ENCODE results near the gene RAPGEF5.

RAPGEF5 gene

GRCh38 chr7:22286436-22286835 is 70.5 kb downstream of the RAPGEF5 start:
- no peak for TF ChIP-seq EZH2 (IDR thresholded peaks at IDR 0.05)
- no peak for TF ChIP-seq FOXP2 (optimal IDR thresholded peaks at IDR 0.05; ENCODE audit: control extremely low read depth, extremely low read length, insufficient read depth)
- no peak for TF ChIP-seq POLR2AphosphoS5 (IDR thresholded peaks at IDR 0.05; ENCODE audit: borderline replicate concordance, low read depth, low read length)
- Histone ChIP-seq H3K36me3 (ENCODE audit: insufficient read depth, low read length) (no peaks in the 10 kb centered on the region), H3K9me3 (ENCODE audit: low read depth, low read length) (no peaks in the 10 kb centered on the region), H3K4me3 (no peak overlapping the region), H3K27ac (no peak overlapping the region), H3K9ac (ENCODE audit: insufficient read length) (no peak overlapping the region)
- DNase-seq (ENCODE audit: low read depth, low spot score), result no peak

DNA sequence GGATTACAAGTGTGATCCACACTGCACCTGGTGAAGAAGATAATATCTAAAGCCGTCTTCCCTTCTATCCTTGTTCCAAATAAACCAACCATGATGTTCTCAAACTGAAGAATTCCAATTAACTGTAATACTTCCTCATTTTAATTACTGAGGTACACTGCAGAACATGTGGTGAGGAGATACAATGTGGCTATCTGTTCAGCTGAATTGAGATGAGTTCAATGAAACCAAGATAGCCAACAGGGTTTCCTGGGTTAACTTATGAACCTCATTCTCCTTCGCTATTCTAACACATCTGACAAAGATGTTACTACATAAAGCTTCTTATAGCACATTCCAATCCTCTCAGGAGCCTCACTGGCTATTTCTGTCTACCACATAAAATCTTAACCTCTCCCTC is 75.5 kb downstream of the RAPGEF5 start:
- no peak overlapping the region for H3K27ac ChIP-seq
- no peak overlapping the region for H3K4me3 ChIP-seq
- H3K36me3 ChIP-seq (ENCODE audit: insufficient read depth, low read length), result no peaks in the 10 kb centered on the region
- TF ChIP-seq FOXP2 (optimal IDR thresholded peaks at IDR 0.05; ENCODE audit: control extremely low read depth, extremely low read length, insufficient read depth), result no peak
- no peak for TF ChIP-seq EZH2 (IDR thresholded peaks at IDR 0.05)
- TF ChIP-seq POLR2AphosphoS5 (IDR thresholded peaks at IDR 0.05; ENCODE audit: borderline replicate concordance, low read depth, low read length), result no peak
- no peaks in the 10 kb centered on the region for H3K9me3 ChIP-seq (ENCODE audit: low read depth, low read length)
- DNase-seq (ENCODE audit: low read depth, low spot score), result no peak
- H3K9ac ChIP-seq (ENCODE audit: insufficient read length), result no peak overlapping the region

GRCh38 chr7:22280031-22280430 is 76.9 kb downstream of the RAPGEF5 start:
- no peaks in the 10 kb centered on the region for H3K9me3 ChIP-seq (ENCODE audit: low read depth, low read length)
- TF ChIP-seq POLR2AphosphoS5 (IDR thresholded peaks at IDR 0.05; ENCODE audit: borderline replicate concordance, low read depth, low read length) (no peak), FOXP2 (optimal IDR thresholded peaks at IDR 0.05; ENCODE audit: control extremely low read depth, extremely low read length, insufficient read depth) (no peak), EZH2 (IDR thresholded peaks at IDR 0.05) (no peak)
- DNase-seq (ENCODE audit: low read depth, low spot score), result no peak
- no peak overlapping the region for H3K4me3 ChIP-seq
- H3K27ac ChIP-seq, result no peak overlapping the region
- H3K9ac ChIP-seq (ENCODE audit: insufficient read length), result no peak overlapping the region
- no peaks in the 10 kb centered on the region for H3K36me3 ChIP-seq (ENCODE audit: insufficient read depth, low read length)

DNA sequence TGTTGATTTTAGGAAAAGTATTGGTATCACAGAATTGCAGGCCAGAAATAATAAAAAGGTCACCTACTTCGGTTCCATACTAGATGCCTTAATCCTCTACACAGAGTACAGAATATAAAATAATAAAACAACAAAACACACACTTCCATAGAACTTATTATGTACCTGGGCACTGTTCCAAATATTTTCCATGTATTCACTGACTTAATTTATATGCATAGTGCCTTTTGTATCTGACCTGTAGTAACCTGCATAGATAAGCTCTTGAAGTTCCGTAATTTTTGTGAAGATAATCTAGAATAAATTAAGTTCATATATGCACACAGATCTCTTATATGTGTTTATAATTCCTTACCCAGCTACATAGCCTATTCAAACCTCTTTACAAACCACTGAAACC is 78.3 kb downstream of the RAPGEF5 start:
- no peak overlapping the region for H3K4me3 ChIP-seq
- no peak for DNase-seq (ENCODE audit: low read depth, low spot score)
- no peak overlapping the region for H3K9ac ChIP-seq (ENCODE audit: insufficient read length)
- no peak overlapping the region for H3K27ac ChIP-seq
- H3K36me3 ChIP-seq (ENCODE audit: insufficient read depth, low read length), result no peaks in the 10 kb centered on the region
- H3K9me3 ChIP-seq (ENCODE audit: low read depth, low read length), result no peaks in the 10 kb centered on the region
- no peak for TF ChIP-seq FOXP2 (optimal IDR thresholded peaks at IDR 0.05; ENCODE audit: control extremely low read depth, extremely low read length, insufficient read depth)
- TF ChIP-seq POLR2AphosphoS5 (IDR thresholded peaks at IDR 0.05; ENCODE audit: borderline replicate concordance, low read depth, low read length), result no peak
- TF ChIP-seq EZH2 (IDR thresholded peaks at IDR 0.05), result no peak

GRCh38 chr7:22277375-22277774 is 79.6 kb downstream of the RAPGEF5 start:
- Histone ChIP-seq H3K9ac (ENCODE audit: insufficient read length) (no peak overlapping the region), H3K27ac (no peak overlapping the region), H3K36me3 (ENCODE audit: insufficient read depth, low read length) (no peaks in the 10 kb centered on the region), H3K9me3 (ENCODE audit: low read depth, low read length) (no peaks in the 10 kb centered on the region), H3K4me3 (no peak overlapping the region)
- no peak for DNase-seq (ENCODE audit: low read depth, low spot score)
- no peak for TF ChIP-seq POLR2AphosphoS5 (IDR thresholded peaks at IDR 0.05; ENCODE audit: borderline replicate concordance, low read depth, low read length)
- TF ChIP-seq EZH2 (IDR thresholded peaks at IDR 0.05), result no peak
- no peak for TF ChIP-seq FOXP2 (optimal IDR thresholded peaks at IDR 0.05; ENCODE audit: control extremely low read depth, extremely low read length, insufficient read depth)

GRCh38 chr7:22275661-22276060 is 81.3 kb downstream of the RAPGEF5 start:
- Histone ChIP-seq H3K4me3 (no peak overlapping the region), H3K9me3 (ENCODE audit: low read depth, low read length) (no peaks in the 10 kb centered on the region), H3K36me3 (ENCODE audit: insufficient read depth, low read length) (no peaks in the 10 kb centered on the region), H3K27ac (no peak overlapping the region), H3K9ac (ENCODE audit: insufficient read length) (no peak overlapping the region)
- TF ChIP-seq POLR2AphosphoS5 (IDR thresholded peaks at IDR 0.05; ENCODE audit: borderline replicate concordance, low read depth, low read length) (no peak), FOXP2 (optimal IDR thresholded peaks at IDR 0.05; ENCODE audit: control extremely low read depth, extremely low read length, insufficient read depth) (no peak), EZH2 (IDR thresholded peaks at IDR 0.05) (no peak)
- no peak for DNase-seq (ENCODE audit: low read depth, low spot score)

GRCh38 chr7:22271311-22271710 is 85.6 kb downstream of the RAPGEF5 start:
- no peak overlapping the region for H3K27ac ChIP-seq
- H3K4me3 ChIP-seq, result no peak overlapping the region
- H3K36me3 ChIP-seq (ENCODE audit: insufficient read depth, low read length), result no peaks in the 10 kb centered on the region
- TF ChIP-seq FOXP2 (optimal IDR thresholded peaks at IDR 0.05; ENCODE audit: control extremely low read depth, extremely low read length, insufficient read depth), result no peak
- no peak for TF ChIP-seq EZH2 (IDR thresholded peaks at IDR 0.05)
- no peak for TF ChIP-seq POLR2AphosphoS5 (IDR thresholded peaks at IDR 0.05; ENCODE audit: borderline replicate concordance, low read depth, low read length)
- H3K9me3 ChIP-seq (ENCODE audit: low read depth, low read length), result no peaks in the 10 kb centered on the region
- DNase-seq (ENCODE audit: low read depth, low spot score), result no peak
- no peak overlapping the region for H3K9ac ChIP-seq (ENCODE audit: insufficient read length)

DNA sequence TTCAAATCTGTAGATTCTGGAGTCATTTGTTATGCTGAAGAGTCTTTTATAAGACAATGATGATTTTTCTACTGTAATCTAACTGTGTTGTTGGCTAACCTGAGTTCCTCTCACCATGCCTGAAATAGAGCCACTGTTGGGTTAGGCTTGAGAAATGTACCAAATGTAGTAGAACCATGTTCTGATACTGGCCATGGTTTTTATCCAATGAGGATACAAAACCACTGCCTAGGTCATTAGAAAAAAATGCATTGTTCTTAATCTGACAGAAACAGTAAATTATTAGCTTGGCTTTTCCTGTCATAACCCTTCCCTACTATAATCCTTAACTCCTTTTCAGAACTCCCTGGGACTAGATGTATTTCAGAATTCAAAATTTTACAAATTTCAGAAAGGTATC is 86.6 kb downstream of the RAPGEF5 start:
- DNase-seq (ENCODE audit: low read depth, low spot score), result no peak
- TF ChIP-seq EZH2 (IDR thresholded peaks at IDR 0.05), result no peak
- no peak for TF ChIP-seq POLR2AphosphoS5 (IDR thresholded peaks at IDR 0.05; ENCODE audit: borderline replicate concordance, low read depth, low read length)
- no peak for TF ChIP-seq FOXP2 (optimal IDR thresholded peaks at IDR 0.05; ENCODE audit: control extremely low read depth, extremely low read length, insufficient read depth)
- no peak overlapping the region for H3K27ac ChIP-seq
- no peak overlapping the region for H3K9ac ChIP-seq (ENCODE audit: insufficient read length)
- no peaks in the 10 kb centered on the region for H3K36me3 ChIP-seq (ENCODE audit: insufficient read depth, low read length)
- H3K4me3 ChIP-seq, result no peak overlapping the region
- no peaks in the 10 kb centered on the region for H3K9me3 ChIP-seq (ENCODE audit: low read depth, low read length)

DNA sequence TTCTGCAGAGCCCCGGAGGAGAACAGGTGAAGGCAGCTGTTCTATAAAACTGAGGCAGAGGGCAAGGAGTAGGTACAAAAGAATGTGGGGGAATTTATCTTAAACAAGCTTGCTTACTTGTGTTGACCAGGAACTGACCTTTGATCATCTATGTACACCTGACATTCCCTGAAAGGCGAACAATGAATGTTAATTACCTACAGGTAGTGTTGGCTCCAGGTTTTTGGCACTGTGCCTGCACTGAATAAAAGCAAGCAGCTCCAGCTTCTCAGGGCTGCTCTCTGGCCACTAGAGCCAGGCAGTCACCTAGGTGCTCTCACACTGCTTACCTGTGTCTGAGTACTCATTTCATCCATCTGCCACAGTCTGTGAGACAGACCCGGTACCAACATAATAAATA is 87.0 kb downstream of the RAPGEF5 start:
- no peak overlapping the region for H3K9ac ChIP-seq (ENCODE audit: insufficient read length)
- no peak for DNase-seq (ENCODE audit: low read depth, low spot score)
- no peaks in the 10 kb centered on the region for H3K9me3 ChIP-seq (ENCODE audit: low read depth, low read length)
- TF ChIP-seq FOXP2 (optimal IDR thresholded peaks at IDR 0.05; ENCODE audit: control extremely low read depth, extremely low read length, insufficient read depth), result no peak
- no peak for TF ChIP-seq EZH2 (IDR thresholded peaks at IDR 0.05)
- TF ChIP-seq POLR2AphosphoS5 (IDR thresholded peaks at IDR 0.05; ENCODE audit: borderline replicate concordance, low read depth, low read length), result no peak
- H3K27ac ChIP-seq, result no peak overlapping the region
- no peak overlapping the region for H3K4me3 ChIP-seq
- H3K36me3 ChIP-seq (ENCODE audit: insufficient read depth, low read length), result no peaks in the 10 kb centered on the region
